GM12865 (cell line): ENCODE results near the gene NFKBIE.

Experiments used
- DNase-seq: peaks from one replicate; pipeline ENCODE4 v3.0.0; 2010; ENCODE audit warnings: low read depth
- H3K4me3 ChIP-seq: 2 replicates; pipeline ENCODE4 v1.5.1; 2011; ENCODE audit warnings: mild to moderate bottlenecking, low read depth, low read length, control low read depth
- TF ChIP-seq, protein P1 (sequence below): IDR thresholded peaks from 2 replicates; pipeline ENCODE4 v1.5.1; 2011; ENCODE audit warnings: low read length, control low read depth, low read depth, inconsistent platforms; ENCODE audit not compliant: insufficient read depth; ENCODE audit errors: missing control alignments

NFKBIE gene

DNA sequence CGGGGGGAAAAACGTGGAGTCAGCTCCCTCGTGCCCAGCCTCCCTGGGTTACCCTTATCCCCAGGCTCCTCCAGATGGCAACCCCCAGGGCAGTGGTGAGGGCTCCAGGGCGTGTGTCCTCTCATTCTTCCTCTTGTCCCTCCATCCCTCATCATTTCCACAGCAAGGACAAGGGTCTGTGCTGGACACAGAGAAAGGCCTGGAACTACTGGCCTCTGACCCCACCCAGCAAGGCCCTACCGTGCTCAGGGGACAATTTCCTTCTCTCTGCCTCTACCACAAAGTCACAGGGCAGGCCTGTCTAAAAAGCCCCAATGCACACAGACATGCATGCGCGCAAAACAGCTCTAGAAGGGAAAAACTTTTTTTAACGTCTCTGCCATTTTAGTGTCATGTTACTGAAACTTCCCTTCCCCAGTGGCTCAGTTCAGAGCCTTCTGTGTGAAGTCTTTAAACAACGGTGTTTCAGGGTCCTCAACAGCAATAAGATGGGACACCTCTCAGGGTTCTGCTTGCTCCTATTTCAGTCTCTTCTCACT is 7.0 kb downstream of the NFKBIE start:
- TF ChIP-seq, protein P1, sequence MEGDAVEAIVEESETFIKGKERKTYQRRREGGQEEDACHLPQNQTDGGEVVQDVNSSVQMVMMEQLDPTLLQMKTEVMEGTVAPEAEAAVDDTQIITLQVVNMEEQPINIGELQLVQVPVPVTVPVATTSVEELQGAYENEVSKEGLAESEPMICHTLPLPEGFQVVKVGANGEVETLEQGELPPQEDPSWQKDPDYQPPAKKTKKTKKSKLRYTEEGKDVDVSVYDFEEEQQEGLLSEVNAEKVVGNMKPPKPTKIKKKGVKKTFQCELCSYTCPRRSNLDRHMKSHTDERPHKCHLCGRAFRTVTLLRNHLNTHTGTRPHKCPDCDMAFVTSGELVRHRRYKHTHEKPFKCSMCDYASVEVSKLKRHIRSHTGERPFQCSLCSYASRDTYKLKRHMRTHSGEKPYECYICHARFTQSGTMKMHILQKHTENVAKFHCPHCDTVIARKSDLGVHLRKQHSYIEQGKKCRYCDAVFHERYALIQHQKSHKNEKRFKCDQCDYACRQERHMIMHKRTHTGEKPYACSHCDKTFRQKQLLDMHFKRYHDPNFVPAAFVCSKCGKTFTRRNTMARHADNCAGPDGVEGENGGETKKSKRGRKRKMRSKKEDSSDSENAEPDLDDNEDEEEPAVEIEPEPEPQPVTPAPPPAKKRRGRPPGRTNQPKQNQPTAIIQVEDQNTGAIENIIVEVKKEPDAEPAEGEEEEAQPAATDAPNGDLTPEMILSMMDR, result no peak
- peak; percentile 50 for DNase-seq
- peak overlapping the region; percentile 95 for H3K4me3 ChIP-seq

DNA sequence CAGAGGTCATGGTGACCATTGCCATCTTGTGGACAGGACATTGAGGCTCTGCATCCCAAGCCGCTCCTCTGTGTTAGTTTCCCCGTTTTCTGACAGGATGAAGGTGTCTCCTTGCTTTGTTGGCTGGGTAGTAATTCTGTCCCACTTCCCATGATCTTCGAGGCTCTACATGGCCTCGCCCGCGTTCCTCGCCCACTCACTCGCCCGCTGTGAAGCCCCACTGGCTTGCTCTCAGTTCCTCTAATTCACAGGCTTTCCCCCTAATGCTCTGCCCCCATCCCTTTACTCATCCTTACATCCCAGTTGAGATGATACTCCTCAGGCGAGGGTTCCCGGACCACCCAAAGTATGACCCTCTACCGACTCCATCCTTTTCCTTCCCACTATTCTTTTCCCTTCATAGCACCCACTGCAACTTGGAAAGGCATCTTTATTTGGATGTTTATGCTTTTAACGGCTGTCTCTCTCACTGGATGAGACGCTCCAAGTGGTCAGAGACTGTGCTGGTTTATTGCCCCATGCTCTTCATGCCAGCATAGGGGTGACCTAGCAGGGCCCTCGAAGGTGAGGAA is 7.5 kb downstream of the NFKBIE start:
- no peak for DNase-seq

DNA sequence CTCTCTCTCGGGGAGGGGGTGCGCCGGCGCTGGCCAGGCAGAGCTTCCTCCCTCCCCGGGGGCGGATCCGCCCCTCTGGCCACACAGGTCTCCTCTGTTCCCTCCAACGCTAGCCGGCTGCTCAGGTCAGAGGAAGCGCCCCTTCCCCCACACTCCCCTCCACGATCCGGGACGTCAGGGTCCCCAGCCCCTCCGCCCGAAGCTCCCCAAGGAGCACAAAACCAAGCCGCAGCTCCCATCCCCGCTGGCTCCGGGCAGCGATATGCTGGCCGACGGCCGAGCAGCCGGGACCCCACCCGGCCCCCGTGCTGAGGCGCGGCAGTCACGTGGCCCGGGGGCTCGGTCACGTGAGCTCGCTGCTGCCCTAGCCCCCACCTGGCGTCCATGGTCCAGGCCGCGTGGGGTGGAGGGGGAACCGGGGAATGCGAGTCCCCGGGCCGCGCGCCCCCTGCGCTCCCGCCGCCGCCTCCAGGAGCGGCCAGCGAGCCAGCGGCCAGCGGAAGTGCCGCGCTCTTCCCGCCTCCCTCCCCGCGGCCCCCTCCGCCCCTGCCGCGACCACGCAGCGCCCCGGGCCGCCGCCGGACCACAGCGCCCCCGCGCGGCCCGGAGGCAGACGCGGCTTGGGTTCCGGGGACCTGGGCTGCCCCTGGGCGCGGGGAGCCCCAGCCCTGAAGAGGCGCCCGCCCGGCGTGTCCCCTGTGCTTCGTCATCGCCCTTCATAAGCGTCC is 8.2 kb downstream of the NFKBIE start, which contains the start of gene SLC35B2:
SLC35B2 (minus strand) TSS at position 504 of the 728 bp plus-strand sequence; CDS start at position 386, 118 bp downstream.
- H3K4me3 ChIP-seq, result peak within 1 kb of the TSS; percentile 95
- TF ChIP-seq, protein P1, result peak; percentile 69
- DNase-seq, result peak; percentile 86

More for the DNA sequence above, 7.5 kb downstream of the NFKBIE start:
- TF ChIP-seq, protein P1, result no peak
- peak overlapping the region; percentile 95 for H3K4me3 ChIP-seq

DNA sequence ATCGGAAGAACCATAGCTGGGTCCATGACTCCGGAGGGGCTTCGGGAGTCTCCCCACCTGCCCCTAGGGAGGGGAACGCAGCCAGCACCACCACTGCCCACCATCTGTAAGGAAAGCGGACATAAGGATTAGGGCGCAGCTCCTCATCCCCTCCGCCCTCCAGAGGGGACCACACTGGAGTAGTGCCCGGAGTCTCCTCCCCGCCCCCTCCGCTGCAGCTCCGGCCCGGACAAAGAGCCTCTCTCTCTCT is 8.7 kb downstream of the NFKBIE start:
- no peak for DNase-seq
- peak overlapping the region; percentile 87 for H3K4me3 ChIP-seq
- TF ChIP-seq, protein P1, result no peak

DNA sequence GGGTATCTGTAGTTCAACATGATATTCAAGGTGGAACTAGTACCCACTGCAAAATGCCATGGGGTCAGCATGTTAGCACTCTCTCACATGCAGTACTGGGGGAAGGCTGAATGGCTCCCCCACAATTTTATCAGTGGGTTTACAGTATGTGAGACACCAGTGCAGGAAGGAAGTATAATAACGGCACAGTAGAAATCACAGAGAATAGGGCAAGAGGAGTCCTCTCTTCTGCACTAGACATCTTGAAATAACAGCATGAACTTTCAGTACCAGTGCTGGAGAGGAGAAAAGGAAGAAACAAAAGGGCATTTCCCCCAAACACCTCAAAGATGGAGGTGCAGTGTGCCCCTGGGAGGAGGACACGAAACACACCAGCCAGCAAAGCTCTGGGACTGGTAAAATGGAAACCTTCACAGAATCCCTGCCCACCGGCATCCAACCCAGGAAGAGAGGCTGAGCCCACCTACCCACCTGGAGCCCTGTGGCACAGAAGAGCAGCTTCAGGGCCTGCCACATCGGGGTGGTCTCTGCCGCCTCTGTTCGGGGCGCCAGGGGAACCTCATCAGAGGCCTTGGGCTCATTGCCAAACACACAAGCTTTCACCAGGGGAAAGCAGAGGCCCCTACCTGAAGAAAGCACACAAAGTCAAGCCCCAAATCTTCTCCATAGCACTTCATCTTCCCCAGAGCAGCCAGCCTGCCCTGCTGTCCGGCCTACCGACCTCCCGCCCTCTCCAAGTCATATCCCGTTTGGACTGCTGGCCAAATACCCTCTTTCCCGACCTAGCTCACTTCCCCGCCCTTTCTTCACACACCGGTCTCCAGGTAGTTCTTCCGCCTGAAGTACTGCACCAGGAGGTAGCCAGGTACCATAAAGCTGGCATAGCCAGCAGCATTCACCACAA is 9.2 kb downstream of the NFKBIE start:
- TF ChIP-seq, protein P1, result no peak
- peak overlapping the region; percentile 87 for H3K4me3 ChIP-seq
- DNase-seq, result peak; percentile 32

DNA sequence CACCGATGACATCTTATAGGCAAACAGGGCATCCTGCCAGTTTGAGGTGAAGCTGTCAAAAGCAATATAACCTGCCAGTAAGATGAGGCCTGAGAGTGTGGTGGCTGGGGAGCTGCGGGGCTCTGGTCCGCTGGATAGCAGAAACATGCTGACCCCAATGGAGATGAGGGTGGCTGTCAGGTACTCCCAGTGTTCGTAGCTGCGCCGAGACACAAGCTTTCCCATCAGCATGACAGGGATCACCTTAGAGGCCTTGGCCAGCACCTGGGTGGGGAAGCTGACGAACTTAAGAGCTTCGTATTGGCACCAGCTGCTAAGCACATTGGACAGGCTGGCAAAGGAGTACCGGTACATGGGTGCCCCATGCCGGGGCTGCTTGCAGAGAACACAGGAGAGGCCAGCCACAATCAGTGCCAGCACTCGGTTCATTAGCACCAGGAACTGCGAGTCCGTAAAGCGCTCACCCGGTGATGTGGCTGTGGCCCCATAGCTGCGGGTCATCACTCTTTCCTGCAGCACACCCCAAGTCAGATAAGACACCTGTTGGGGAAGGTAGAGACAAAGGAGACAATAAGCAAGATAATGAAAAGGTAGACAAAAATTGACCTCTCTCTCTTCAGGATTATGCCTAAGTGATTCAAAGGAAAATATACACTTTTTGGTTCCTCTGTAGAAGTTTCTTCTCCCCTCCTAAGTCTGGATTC is 10.1 kb downstream of the NFKBIE start:
- TF ChIP-seq, protein P1, result no peak
- peak; percentile 55 for DNase-seq
- peak overlapping the region; percentile 87 for H3K4me3 ChIP-seq
